Ectodermal cell (in vitro differentiated cells): ENCODE results near the gene HASPIN.
A peak's percentile ranks its signal among the peaks of the same experiment; 100 is the strongest.

Experiments
- H3K27ac ChIP-seq: 2 replicates; pipeline ENCODE4 v1.7.0; 2013; ENCODE audit warnings: mild to moderate bottlenecking, low read depth, low read length; ENCODE audit not compliant: insufficient read depth, poor library complexity, severe bottlenecking
- H3K27me3 ChIP-seq: 2 replicates; pipeline ENCODE4 v1.7.0; 2013; ENCODE audit warnings: mild to moderate bottlenecking, low read length; ENCODE audit not compliant: insufficient read depth, control insufficient read depth, poor library complexity, severe bottlenecking
- H3K36me3 ChIP-seq: one replicate; pipeline ENCODE4 v1.7.0; 2013; ENCODE audit warnings: low read length; ENCODE audit not compliant: control insufficient read depth, insufficient read depth
- H3K4me1 ChIP-seq: one replicate; pipeline ENCODE4 v1.7.0; 2013; ENCODE audit warnings: low read length; ENCODE audit not compliant: control insufficient read depth, insufficient read depth
- H3K4me3 ChIP-seq: 2 replicates; pipeline ENCODE4 v1.7.0; 2013; ENCODE audit warnings: low read depth, low read length, control low read depth; ENCODE audit not compliant: insufficient read depth
- H3K9me3 ChIP-seq: 2 replicates; pipeline ENCODE4 v1.7.0; 2013; ENCODE audit warnings: mild to moderate bottlenecking, low read length, moderate library complexity; ENCODE audit not compliant: control insufficient read depth
- WGBS, 2 experiments: methylation state at CpG; one replicate each; pipeline ENCODE4 v1.1.7; 2013; ENCODE audit warnings: missing lambda C conversion rate in 2 of 2; 5-methylcytosine and 5-hydroxymethylcytosine counted together

The HASPIN gene

DNA sequence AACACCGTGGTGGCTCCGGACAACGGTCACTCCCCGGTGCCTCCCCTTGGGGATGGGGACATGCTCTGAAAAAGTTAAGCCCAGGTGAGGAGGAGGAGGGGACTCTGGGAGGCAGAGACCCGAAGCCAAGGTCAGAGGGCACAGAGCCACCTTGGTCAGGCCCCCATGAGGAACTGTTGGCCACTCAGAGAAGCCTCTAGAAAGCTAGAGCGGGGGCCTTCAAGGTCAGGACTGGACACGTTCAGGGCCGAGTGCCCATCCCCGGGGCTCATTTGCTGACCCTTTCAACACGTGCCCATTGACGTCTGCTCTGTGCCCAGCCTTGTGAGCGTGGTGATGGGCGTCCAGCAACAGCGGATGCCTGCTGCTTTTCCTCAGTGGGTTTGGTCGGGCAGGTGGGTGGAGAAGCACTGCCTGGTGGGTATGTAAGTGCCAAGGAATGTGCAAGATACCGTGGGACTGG, 38.2 kb downstream of the HASPIN start:
- no peak overlapping the region for H3K4me3 ChIP-seq
- no peaks in the 10 kb centered on the region for H3K36me3 ChIP-seq
- H3K4me1 ChIP-seq: no peaks in the 10 kb centered on the region
- no peaks in the 10 kb centered on the region for H3K27me3 ChIP-seq
- no peaks in the 10 kb centered on the region for H3K9me3 ChIP-seq
- WGBS, 2 experiments: 89 to 90% methylated on average over 16 of the region's 16 CpGs
- no peak overlapping the region for H3K27ac ChIP-seq

GRCh38 chr17:3762922-3763776, 39.4 kb downstream of the HASPIN start:
- Histone ChIP-seq H3K4me1 (no peaks in the 10 kb centered on the region), H3K27me3 (no peaks in the 10 kb centered on the region), H3K36me3 (no peaks in the 10 kb centered on the region), H3K27ac (no peak overlapping the region), H3K4me3 (no peak overlapping the region), H3K9me3 (no peaks in the 10 kb centered on the region)
- 94 to 95% methylated on average over 12 to 14 of the region's 14 CpGs for WGBS, 2 experiments

DNA sequence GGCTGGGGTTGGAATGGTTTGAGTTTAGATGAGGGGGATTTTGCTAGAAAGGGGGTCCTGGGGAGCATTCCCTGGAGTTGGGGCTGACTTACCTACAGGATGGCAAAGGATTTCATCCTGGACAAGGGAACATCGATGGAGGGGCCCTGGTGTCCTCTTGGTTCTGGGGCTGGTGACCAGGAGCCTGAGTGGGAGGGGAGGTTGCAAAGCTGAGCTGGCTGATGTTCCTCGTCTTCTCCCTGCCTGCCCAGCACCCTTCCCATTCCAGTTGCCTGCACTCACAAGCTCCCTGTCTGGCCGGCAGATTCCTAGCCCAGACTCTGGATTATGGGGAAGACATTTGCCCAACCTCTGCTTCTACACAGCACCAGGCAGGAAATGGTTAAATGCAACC, 40.1 kb downstream of the HASPIN start:
- no peaks in the 10 kb centered on the region for H3K36me3 ChIP-seq
- H3K27me3 ChIP-seq: no peaks in the 10 kb centered on the region
- H3K9me3 ChIP-seq: no peaks in the 10 kb centered on the region
- WGBS, 2 experiments: 88 to 89% methylated on average over 3 of the region's 3 CpGs
- H3K27ac ChIP-seq: no peak overlapping the region
- no peaks in the 10 kb centered on the region for H3K4me1 ChIP-seq
- H3K4me3 ChIP-seq: no peak overlapping the region

DNA sequence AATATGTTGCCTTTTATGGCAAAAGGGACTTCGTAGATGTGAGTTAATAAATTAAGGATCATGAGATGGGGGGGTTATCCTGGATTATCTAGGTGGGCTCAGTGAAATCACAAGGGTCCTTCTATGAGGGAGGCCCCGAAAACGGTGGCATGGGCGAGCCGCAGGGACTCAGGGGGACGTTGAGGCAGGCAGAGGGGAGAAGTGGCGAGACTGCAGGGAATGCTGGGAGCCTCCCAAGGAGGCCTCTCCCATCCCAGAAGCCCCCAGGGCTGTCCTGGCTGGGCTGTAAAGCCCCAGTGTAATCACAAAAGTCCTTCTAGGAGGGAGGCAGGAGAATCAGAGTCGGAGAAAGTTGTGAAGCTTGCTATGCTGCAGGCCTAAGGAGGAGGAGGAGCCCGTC, 42.3 kb downstream of the HASPIN start:
- no peaks in the 10 kb centered on the region for H3K4me1 ChIP-seq
- H3K27me3 ChIP-seq: no peaks in the 10 kb centered on the region
- no peak overlapping the region for H3K27ac ChIP-seq
- H3K9me3 ChIP-seq: no peaks in the 10 kb centered on the region
- H3K4me3 ChIP-seq: no peak overlapping the region
- H3K36me3 ChIP-seq: no peaks in the 10 kb centered on the region
- 92 to 93% methylated on average over 9 of the region's 9 CpGs for WGBS, 2 experiments

GRCh38 chr17:3766779-3767178, 43.1 kb downstream of the HASPIN start:
- Histone ChIP-seq H3K4me1 (no peaks in the 10 kb centered on the region), H3K4me3 (no peak overlapping the region)

GRCh38 chr17:3768341-3768740, 44.6 kb downstream of the HASPIN start:
- Histone ChIP-seq H3K9me3 (no peaks in the 10 kb centered on the region), H3K27me3 (no peaks in the 10 kb centered on the region), H3K36me3 (no peaks in the 10 kb centered on the region), H3K27ac (no peak overlapping the region), H3K4me3 (no peak overlapping the region), H3K4me1 (no peaks in the 10 kb centered on the region)
- WGBS, 2 experiments: 91 to 95% methylated on average over 9 of the region's 9 CpGs

More at GRCh38 chr17:3766779-3767178, 43.1 kb downstream of the HASPIN start:
- 91 to 95% methylated on average over 8 of the region's 8 CpGs for WGBS, 2 experiments
- no peak overlapping the region for H3K27ac ChIP-seq
- no peaks in the 10 kb centered on the region for H3K36me3 ChIP-seq
- no peaks in the 10 kb centered on the region for H3K9me3 ChIP-seq
- no peaks in the 10 kb centered on the region for H3K27me3 ChIP-seq

- Histone ChIP-seq H3K4me1 (no peaks in the 10 kb centered on the region), H3K4me3 (no peak overlapping the region), H3K27me3 (no peaks in the 10 kb centered on the region), H3K36me3 (no peaks in the 10 kb centered on the region), H3K27ac (no peak overlapping the region), H3K9me3 (no peaks in the 10 kb centered on the region)
- 86 to 87% methylated on average over 8 of the region's 8 CpGs for WGBS, 2 experiments
These were observed 45.1 kb downstream of the HASPIN start for GRCh38 chr17:3768769-3769168.

GRCh38 chr17:3770466-3770865, 46.8 kb downstream of the HASPIN start:
- no peaks in the 10 kb centered on the region for H3K27me3 ChIP-seq
- WGBS, 2 experiments: 83 to 84% methylated on average over 8 of the region's 8 CpGs
- H3K4me3 ChIP-seq: no peak overlapping the region
- H3K4me1 ChIP-seq: no peaks in the 10 kb centered on the region
- no peaks in the 10 kb centered on the region for H3K9me3 ChIP-seq
- peak overlapping the region; percentile 72 for H3K27ac ChIP-seq
- no peaks in the 10 kb centered on the region for H3K36me3 ChIP-seq

DNA sequence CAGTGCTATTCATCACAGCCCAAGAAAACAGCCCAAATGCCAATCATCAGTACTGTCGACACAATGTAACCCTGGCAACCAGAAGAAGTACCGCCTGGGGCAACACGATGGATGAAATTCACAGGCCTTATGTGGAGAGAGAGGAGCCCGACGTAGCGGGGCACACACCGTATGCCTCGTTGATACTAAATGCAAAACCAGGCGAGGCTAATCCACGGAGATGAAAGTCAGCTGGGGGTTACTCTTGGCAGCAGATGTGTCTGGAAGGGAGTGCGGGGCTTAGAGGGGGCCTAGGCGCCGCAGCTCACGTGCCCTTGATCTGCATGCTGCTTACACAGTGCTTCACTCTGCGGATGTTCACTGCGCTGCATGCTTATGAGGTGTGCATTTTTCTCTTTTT, 47.4 kb downstream of the HASPIN start:
- WGBS, 2 experiments: 82 to 84% methylated on average over 16 of the region's 16 CpGs
- Histone ChIP-seq H3K4me3 (no peak overlapping the region), H3K36me3 (no peaks in the 10 kb centered on the region), H3K27me3 (no peaks in the 10 kb centered on the region), H3K27ac (no peak overlapping the region), H3K9me3 (no peaks in the 10 kb centered on the region), H3K4me1 (no peaks in the 10 kb centered on the region)

- no peaks in the 10 kb centered on the region for H3K36me3 ChIP-seq
- WGBS, 2 experiments: 76 to 78% methylated on average over 12 of the region's 12 CpGs
- no peak overlapping the region for H3K27ac ChIP-seq
- no peaks in the 10 kb centered on the region for H3K9me3 ChIP-seq
- no peaks in the 10 kb centered on the region for H3K4me1 ChIP-seq
- no peak overlapping the region for H3K4me3 ChIP-seq
- H3K27me3 ChIP-seq: no peaks in the 10 kb centered on the region
These were observed 49.1 kb downstream of the HASPIN start for GRCh38 chr17:3772764-3773163.
